ENCODE measurements around the gene NOL3. TPM values are rescaled to one million over a fixed set of nuclear protein-coding genes. Genes with fewer than 3 reads are reported as not detected.

Gene NOL3
- total and polyA plus RNA-seq, 2 of the 13 experiments (the other 11 are each of a cell fraction or from before 2014, with no cell fraction given), result 5.7 to 20.5 TPM

GRCh38 chr16:67191995-67192681 is 21.8 kb downstream of the NOL3 start, which contains the start of gene E2F4 (continued):
- TF ChIP-seq ZNF530 (CRISPR knock-in tag; IDR thresholded peaks at IDR 0.05; ENCODE audit: low read depth) (no peak), ZSCAN22 (CRISPR knock-in tag; IDR thresholded peaks at IDR 0.05) (peak; percentile 96), DR1 (CRISPR knock-in tag; IDR thresholded peaks at IDR 0.05) (peak; percentile 78), ELF1 (CRISPR knock-in tag; IDR thresholded peaks at IDR 0.05) (peak; percentile 97), REST (IDR thresholded peaks at IDR 0.05; ENCODE audit: borderline replicate concordance in 1 of 2, low read depth in 1 of 2, low read length in 2 of 2) (no peak), MIER2 (CRISPR knock-in tag; IDR thresholded peaks at IDR 0.05) (peak; percentile 60; the same call in 1 of the 2 replicates), ZKSCAN1 (IDR thresholded peaks at IDR 0.05; ENCODE audit: low read length) (peak; percentile 58; the same call in 1 of the 2 replicates), ZNF746 (CRISPR knock-in tag; IDR thresholded peaks at IDR 0.05) (no peak), CBX5 (CRISPR knock-in tag; IDR thresholded peaks at IDR 0.05; ENCODE audit: borderline replicate concordance) (peak; percentile 31; the same call in 1 of the 2 replicates), CEBPG (CRISPR knock-in tag; IDR thresholded peaks at IDR 0.05) (peak; percentile 38; the same call in 1 of the 2 replicates), MAFF (IDR thresholded peaks at IDR 0.05; ENCODE audit: low read depth, low read length) (0 out of 2 replicates have a peak, but pooled peaks have one; percentile 1), ZNF207 (IDR thresholded peaks at IDR 0.05; ENCODE audit: borderline replicate concordance) (no peak), POLR2G (IDR thresholded peaks at IDR 0.05; ENCODE audit: low read depth, low read length) (peak; percentile 86), ZNF552 (CRISPR knock-in tag; IDR thresholded peaks at IDR 0.05; ENCODE audit: borderline replicate concordance) (no peak), SMAD9 (CRISPR knock-in tag; IDR thresholded peaks at IDR 0.05) (0 out of 2 replicates have a peak, but pooled peaks have one; percentile 9), GPN1 (CRISPR knock-in tag; IDR thresholded peaks at IDR 0.05; ENCODE audit: borderline replicate concordance) (no peak), SMC3 (IDR thresholded peaks at IDR 0.05; ENCODE audit: low read length) (no peak), ZSCAN31 (CRISPR knock-in tag; IDR thresholded peaks at IDR 0.05; ENCODE audit: low read depth) (peak; percentile 66; the same call in 1 of the 2 replicates), PRDM10 (CRISPR knock-in tag; IDR thresholded peaks at IDR 0.05; ENCODE audit: low read depth) (no peak), ZNF383 (CRISPR knock-in tag; IDR thresholded peaks at IDR 0.05; ENCODE audit: borderline replicate concordance) (no peak), ELK4 (CRISPR knock-in tag; IDR thresholded peaks at IDR 0.05; ENCODE audit: borderline replicate concordance) (peak; percentile 58; the same call in 1 of the 2 replicates), ZNF274 (CRISPR knock-in tag; IDR thresholded peaks at IDR 0.05) (0 out of 2 replicates have a peak, but pooled peaks have one; percentile 39), ETV6 (CRISPR knock-in tag; conservative IDR thresholded peaks at IDR 0.05) (peak; percentile 91; the same call in 1 of the 2 replicates)
